Stimulated activated CD8-positive, alpha-beta memory T cell treated with anti-CD3 and anti-CD28 coated beads, Interleukin-12 subunit alpha, Interleukin-12 subunit beta, amount 100 ng/mL, for 24 hours (primary cell): ENCODE data around the gene ARHGEF5.
"Not testable (repeated sequence)": the region's sequence is repeated elsewhere in the genome, so short reads cannot be mapped to it uniquely, and the experiment has no call there.

Experiments used
- DNase-seq: peaks from one replicate; pipeline ENCODE4 v3.0.0-alpha.2; 2020; ENCODE audit errors: extremely low read depth

ARHGEF5 gene

GRCh38 chr7:144355176-144355822, at the start of gene ARHGEF5:
ARHGEF5 (plus strand) TSS chr7:144355402; CDS start chr7:144362670, 7,268 bp downstream.
- DNase-seq, result not testable (repeated sequence)

GRCh38 chr7:144309702-144310101, 45.5 kb upstream of the ARHGEF5 start:
- DNase-seq, result not testable (repeated sequence)

GRCh38 chr7:144311218-144311617, 44.0 kb upstream of the ARHGEF5 start:
- not testable (repeated sequence) for DNase-seq

GRCh38 chr7:144311872-144312469, 43.2 kb upstream of the ARHGEF5 start, which contains the start of gene OR2A1:
OR2A1 (plus strand) TSS chr7:144312419; CDS start chr7:144318125, 5,706 bp downstream.
- not testable (repeated sequence) for DNase-seq

- DNase-seq, result not testable (repeated sequence)
Measured at GRCh38 chr7:144317537-144317936, 37.7 kb upstream of the ARHGEF5 start.

GRCh38 chr7:144319547-144319946, 35.7 kb upstream of the ARHGEF5 start:
- DNase-seq, result not testable (repeated sequence)

- DNase-seq, result not testable (repeated sequence)
Measured at GRCh38 chr7:144321677-144322206, 33.5 kb upstream of the ARHGEF5 start.

- DNase-seq, result not testable (repeated sequence)
Measured at GRCh38 chr7:144323359-144323758, 31.8 kb upstream of the ARHGEF5 start.

GRCh38 chr7:144325868-144326267, 29.3 kb upstream of the ARHGEF5 start:
- DNase-seq, result not testable (repeated sequence)

- DNase-seq, result not testable (repeated sequence)
Measured at GRCh38 chr7:144330044-144330443, 25.2 kb upstream of the ARHGEF5 start.

GRCh38 chr7:144331221-144331995, 23.8 kb upstream of the ARHGEF5 start:
- not testable (repeated sequence) for DNase-seq

GRCh38 chr7:144331996-144332288, 23.3 kb upstream of the ARHGEF5 start:
- DNase-seq, result not testable (repeated sequence)

- not testable (repeated sequence) for DNase-seq
Measured at GRCh38 chr7:144348625-144349024, 6.6 kb upstream of the ARHGEF5 start.

- DNase-seq, result not testable (repeated sequence)
Measured at GRCh38 chr7:144351667-144352066, 3.5 kb upstream of the ARHGEF5 start.

GRCh38 chr7:144356185-144356584, 983 bp downstream of the ARHGEF5 start:
- DNase-seq, result not testable (repeated sequence)

- DNase-seq, result not testable (repeated sequence)
Measured at GRCh38 chr7:144356860-144357259, 1.7 kb downstream of the ARHGEF5 start.

- not testable (repeated sequence) for DNase-seq
Measured at GRCh38 chr7:144362061-144362460, 6.9 kb downstream of the ARHGEF5 start.

- DNase-seq, result not testable (repeated sequence)
Measured at GRCh38 chr7:144365523-144365922, 10.3 kb downstream of the ARHGEF5 start.

- not testable (repeated sequence) for DNase-seq
Measured at GRCh38 chr7:144367250-144367649, 12.0 kb downstream of the ARHGEF5 start.

GRCh38 chr7:144369221-144369620, 14.0 kb downstream of the ARHGEF5 start:
- not testable (repeated sequence) for DNase-seq

GRCh38 chr7:144378651-144379050, 23.4 kb downstream of the ARHGEF5 start:
- DNase-seq, result no peak

GRCh38 chr7:144379776-144380384, 24.7 kb downstream of the ARHGEF5 start:
- no peak for DNase-seq
